ENCODE results near the gene DENND2D.

The DENND2D gene

GRCh38 chr1:111199881-111200801 lies at the start of gene DENND2D:
DENND2D (minus strand) TSS chr1:111200646; CDS start chr1:111200459, 187 bp downstream.
- peak; percentile 94 to 98 (median 97) for DNase-seq

- DNase-seq = no peak
Measured at GRCh38 chr1:111249960-111250359, 49.5 kb upstream of the DENND2D start.

GRCh38 chr1:111247125-111247838 lies 46.8 kb upstream of the DENND2D start:
- DNase-seq = no peak

- DNase-seq = no peak
Measured at GRCh38 chr1:111242805-111243523, 42.5 kb upstream of the DENND2D start.

- no peak for DNase-seq
Measured at GRCh38 chr1:111241797-111242196, 41.4 kb upstream of the DENND2D start.

GRCh38 chr1:111238056-111238795 lies 37.8 kb upstream of the DENND2D start:
- no peak for DNase-seq

GRCh38 chr1:111236806-111237205 lies 36.4 kb upstream of the DENND2D start:
- DNase-seq = no peak

- peak in 2 of 3 donors; percentile 41 to 49 for DNase-seq
Measured at GRCh38 chr1:111236379-111236778, 35.9 kb upstream of the DENND2D start.

GRCh38 chr1:111234866-111235265 lies 34.4 kb upstream of the DENND2D start:
- no peak for DNase-seq

- DNase-seq = no peak
Measured at GRCh38 chr1:111234258-111234657, 33.8 kb upstream of the DENND2D start.

GRCh38 chr1:111232134-111232533 lies 31.7 kb upstream of the DENND2D start:
- no peak for DNase-seq

GRCh38 chr1:111228748-111229126 lies 28.3 kb upstream of the DENND2D start:
- no peak for DNase-seq

GRCh38 chr1:111227851-111228747 lies 27.7 kb upstream of the DENND2D start:
- peak; percentile 24 to 62 (median 43) for DNase-seq

- DNase-seq = peak; percentile 75 to 88 (median 80)
Measured at GRCh38 chr1:111227434-111227833, 27.0 kb upstream of the DENND2D start, which contains the start of gene CHI3L2. CHI3L2 (plus strand) TSS chr1:111227713; CDS start chr1:111227730, 17 bp downstream.

- DNase-seq = no peak
Measured at GRCh38 chr1:111225717-111226400, 25.4 kb upstream of the DENND2D start.

- no peak for DNase-seq
Measured at GRCh38 chr1:111225091-111225490, 24.6 kb upstream of the DENND2D start.

- DNase-seq = peak in 2 of 3 donors; percentile 45 to 47
Measured at GRCh38 chr1:111223126-111223685, 22.8 kb upstream of the DENND2D start.

- DNase-seq = peak; percentile 72 to 87 (median 74)
Measured at GRCh38 chr1:111222308-111223125, 22.1 kb upstream of the DENND2D start.

- peak in 1 of 3 donors; percentile 39 for DNase-seq
Measured at GRCh38 chr1:111221633-111222291, 21.3 kb upstream of the DENND2D start.

Data from suppressor macrophage treated with lipopolysaccharide for 1 hour (primary cell).